Testis (tissue), 2 donors: Measurements from ENCODE around the gene SYT1.

Experiments used
- POLR2A ChIP-seq: fragments of 450-650 bp; IDR thresholded peaks from one replicate; pipeline ENCODE4 v1.6.1; 2017; ENCODE audit warnings: antibody characterized with exemption, mild to moderate bottlenecking, moderate library complexity
- TF ChIP-seq, protein P1 (sequence below), 3 experiments: fragments of 450-650 bp in 2 of 3; fragments of 200-600 bp in 1 of 3; sonication (generic) in 1 of 3; IDR thresholded peaks; one replicate each; pipeline ENCODE4 v1.5.1; 2016 to 2019; ENCODE audit warnings: antibody characterized with exemption in 3 of 3, mild to moderate bottlenecking in 2 of 3, moderate library complexity in 1 of 3

DNA sequence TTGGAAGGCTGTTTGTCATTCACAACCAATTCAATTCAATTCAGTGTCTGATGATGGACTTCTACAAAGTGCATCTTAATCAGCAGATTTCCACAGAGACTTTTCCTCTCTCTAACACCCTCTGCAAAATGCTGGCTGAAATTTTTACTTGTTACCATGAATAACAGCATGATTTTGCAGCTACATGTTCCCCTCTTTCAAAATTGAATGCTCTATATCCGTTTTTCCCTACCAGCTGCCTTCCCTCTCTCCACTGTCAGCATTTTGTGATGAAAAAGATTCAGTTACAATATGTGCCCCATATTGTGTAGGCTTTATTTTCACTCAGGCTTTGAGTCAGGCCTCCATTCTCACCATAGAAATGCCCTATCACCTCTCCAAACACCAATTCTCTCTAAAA lies 334.6 kb downstream of the SYT1 start:
- TF ChIP-seq, protein P1, sequence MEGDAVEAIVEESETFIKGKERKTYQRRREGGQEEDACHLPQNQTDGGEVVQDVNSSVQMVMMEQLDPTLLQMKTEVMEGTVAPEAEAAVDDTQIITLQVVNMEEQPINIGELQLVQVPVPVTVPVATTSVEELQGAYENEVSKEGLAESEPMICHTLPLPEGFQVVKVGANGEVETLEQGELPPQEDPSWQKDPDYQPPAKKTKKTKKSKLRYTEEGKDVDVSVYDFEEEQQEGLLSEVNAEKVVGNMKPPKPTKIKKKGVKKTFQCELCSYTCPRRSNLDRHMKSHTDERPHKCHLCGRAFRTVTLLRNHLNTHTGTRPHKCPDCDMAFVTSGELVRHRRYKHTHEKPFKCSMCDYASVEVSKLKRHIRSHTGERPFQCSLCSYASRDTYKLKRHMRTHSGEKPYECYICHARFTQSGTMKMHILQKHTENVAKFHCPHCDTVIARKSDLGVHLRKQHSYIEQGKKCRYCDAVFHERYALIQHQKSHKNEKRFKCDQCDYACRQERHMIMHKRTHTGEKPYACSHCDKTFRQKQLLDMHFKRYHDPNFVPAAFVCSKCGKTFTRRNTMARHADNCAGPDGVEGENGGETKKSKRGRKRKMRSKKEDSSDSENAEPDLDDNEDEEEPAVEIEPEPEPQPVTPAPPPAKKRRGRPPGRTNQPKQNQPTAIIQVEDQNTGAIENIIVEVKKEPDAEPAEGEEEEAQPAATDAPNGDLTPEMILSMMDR (IDR thresholded peaks at IDR 0.05): no peak
- no peak for TF ChIP-seq POLR2A
